ENCODE measurements around the gene TECR.

GRCh38 chr19:14517446-14517839, 12.0 kb upstream of the TECR start:
- TF ChIP-seq CTCF (IDR thresholded peaks at IDR 0.05) (no peak), POLR2A (IDR thresholded peaks at IDR 0.05) (no peak)
